Neuronal stem cell (in vitro differentiated cells): ENCODE results near the gene IPCEF1.

Experiments
- DNase-seq: peaks from one replicate; pipeline ENCODE4 v3.0.0-alpha.2; 2013; ENCODE audit warnings: low spot score
- H2AFZ ChIP-seq: one replicate; pipeline ENCODE4 v1.6.1; 2013; ENCODE audit warnings: mild to moderate bottlenecking, low read length, inconsistent platforms
- H2AK5ac ChIP-seq: 2 replicates; pipeline ENCODE4 v1.6.1; 2013; ENCODE audit warnings: low read depth, mild to moderate bottlenecking, inconsistent platforms, low read length, moderate library complexity, mixed read lengths
- H2BK120ac ChIP-seq: 2 replicates; pipeline ENCODE4 v1.6.1; 2013; ENCODE audit warnings: low read depth, mild to moderate bottlenecking, inconsistent platforms, low read length, moderate library complexity, mixed read lengths
- H2BK12ac ChIP-seq: one replicate; pipeline ENCODE4 v1.6.1; 2013; ENCODE audit warnings: low read length, inconsistent platforms
- H2BK15ac ChIP-seq: 2 replicates; pipeline ENCODE4 v1.6.1; 2013; ENCODE audit warnings: mild to moderate bottlenecking, low read length, inconsistent platforms, mixed read lengths
- H2BK5ac ChIP-seq: one replicate; pipeline ENCODE4 v1.6.1; 2013; ENCODE audit warnings: inconsistent platforms, mild to moderate bottlenecking, low read length, moderate library complexity
- H3K14ac ChIP-seq: one replicate; pipeline ENCODE4 v1.6.1; 2013; ENCODE audit warnings: low read length, inconsistent platforms
- H3K18ac ChIP-seq: 2 replicates; pipeline ENCODE4 v1.6.1; 2013; ENCODE audit warnings: low read length, inconsistent platforms
- H3K23ac ChIP-seq: 2 replicates; pipeline ENCODE4 v1.6.1; 2013; ENCODE audit warnings: low read depth, mild to moderate bottlenecking, mixed read lengths, low read length, inconsistent platforms; ENCODE audit not compliant: poor library complexity
- H3K27ac ChIP-seq: replicated peaks from 3 replicates; pipeline ENCODE4 v1.5.1; 2013; ENCODE audit warnings: low read length, inconsistent platforms
- H3K27me3 ChIP-seq, 3 experiments: 2 replicates each; pipeline ENCODE4 v1.6.1; 2013; ENCODE audit warnings: low read length in 3 of 3, mild to moderate bottlenecking in 2 of 3, inconsistent platforms in 1 of 3, low read depth in 1 of 3, mixed read lengths in 1 of 3, moderate library complexity in 1 of 3; ENCODE audit not compliant: control insufficient read depth in 3 of 3, insufficient read depth in 3 of 3
- H3K36me3 ChIP-seq, 2 donors: replicated peaks in 1 of 2; 2 replicates each; pipeline ENCODE4 v1.6.1; 2013; ENCODE audit warnings: low read length in 2 of 2; ENCODE audit not compliant: control insufficient read depth in 2 of 2, insufficient read depth in 2 of 2
- H3K4ac ChIP-seq: 2 replicates; pipeline ENCODE4 v1.6.1; 2013; ENCODE audit warnings: inconsistent platforms, mild to moderate bottlenecking, low read length, moderate library complexity
- H3K4me1 ChIP-seq, 2 donors: 1 replicate in 1 of 2; 2 replicates in 1 of 2; pipeline ENCODE4 v1.6.1; 2013; ENCODE audit warnings: low read length in 2 of 2, low read depth in 1 of 2; ENCODE audit not compliant: control insufficient read depth in 2 of 2, insufficient read depth in 1 of 2
- H3K4me2 ChIP-seq: one replicate; pipeline ENCODE4 v1.6.1; 2013; ENCODE audit warnings: mild to moderate bottlenecking, low read length, inconsistent platforms; ENCODE audit not compliant: insufficient read depth, poor library complexity, severe bottlenecking
- H3K4me3 ChIP-seq, 2 donors: 2 replicates each; pipeline ENCODE4 v1.5.1; 2013; ENCODE audit warnings: low read length in 2 of 2, mild to moderate bottlenecking in 2 of 2, inconsistent platforms in 1 of 2, moderate library complexity in 1 of 2
- H3K79me1 ChIP-seq: one replicate; pipeline ENCODE4 v1.6.1; 2013; ENCODE audit warnings: low read depth, mild to moderate bottlenecking, inconsistent platforms, low read length, moderate library complexity
- H3K9ac ChIP-seq: one replicate; pipeline ENCODE4 v1.6.1; 2013; ENCODE audit warnings: mild to moderate bottlenecking, low read depth, low read length, inconsistent platforms; ENCODE audit not compliant: poor library complexity
- H3K9me3 ChIP-seq, 2 donors: replicated peaks in 1 of 2; 2 replicates each; pipeline versions ENCODE3 to v1.6.1; 2013; ENCODE audit warnings: low read length in 2 of 2, mild to moderate bottlenecking in 2 of 2, inconsistent platforms in 1 of 2, low read depth in 1 of 2, mixed read lengths in 1 of 2, moderate library complexity in 1 of 2; ENCODE audit not compliant: control insufficient read depth in 2 of 2, insufficient read depth in 1 of 2
- H4K8ac ChIP-seq: one replicate; pipeline ENCODE4 v1.6.1; 2013; ENCODE audit warnings: low read depth, mild to moderate bottlenecking, inconsistent platforms, low read length, moderate library complexity
- H4K91ac ChIP-seq: one replicate; pipeline ENCODE4 v1.6.1; 2013; ENCODE audit warnings: low read length, low read depth, mild to moderate bottlenecking, inconsistent platforms; ENCODE audit not compliant: poor library complexity
- WGBS, 2 donors: extraction: QIAGEN DNeasy Blood & Tissue Kit; methylation state at CpG; one replicate each; pipeline ENCODE4 v1.1.7; 2013; ENCODE audit warnings: missing lambda C conversion rate in 2 of 2, mixed read lengths in 1 of 2; ENCODE audit not compliant: insufficient read length in 2 of 2, insufficient replicate concordance in 1 of 2; ENCODE audit errors: extremely low coverage in 2 of 2; 5-methylcytosine and 5-hydroxymethylcytosine counted together

Gene IPCEF1

DNA sequence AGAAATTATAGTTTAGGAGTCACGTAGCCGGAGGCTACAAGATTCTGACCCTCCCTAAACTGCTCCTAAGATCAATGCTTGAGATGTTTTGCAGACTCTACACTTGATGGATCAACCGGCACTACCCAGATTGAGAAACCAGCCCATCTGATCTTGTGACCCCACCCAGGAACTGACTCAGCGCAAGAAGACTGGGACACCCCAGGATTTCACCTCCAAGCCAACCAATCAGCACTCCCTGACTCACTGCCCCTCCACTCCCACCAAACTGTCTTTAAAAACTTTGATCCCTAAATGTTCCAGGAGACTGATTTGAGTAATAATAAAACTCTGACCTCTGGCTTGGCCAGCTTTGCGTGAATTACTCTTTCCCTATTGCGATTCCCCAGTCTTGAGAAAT, 217.8 kb downstream of the IPCEF1 start:
- Histone ChIP-seq H2BK5ac (no peak overlapping the region), H3K9ac (no peak overlapping the region), H2AK5ac (no peak overlapping the region), H3K79me1 (no peaks in the 10 kb centered on the region), H2BK15ac (no peak overlapping the region), H3K23ac (no peak overlapping the region), H2BK12ac (no peak overlapping the region), H4K8ac (no peak overlapping the region), H3K4me3 (no peak overlapping the region), H3K4ac (no peak overlapping the region), H3K9me3 (no peaks in the 10 kb centered on the region), H3K27ac (no peak overlapping the region), H3K27me3 (no peaks in the 10 kb centered on the region), H4K91ac (no peak overlapping the region), H3K36me3 (no peaks in the 10 kb centered on the region), H2AFZ (no peak overlapping the region), H3K18ac (no peak overlapping the region), H3K4me1 (peaks cover 0 to 3% of the 10 kb centered on the region in 2 donors), H3K14ac (no peak overlapping the region), H2BK120ac (no peak overlapping the region), H3K4me2 (no peak overlapping the region)
- no CpG with 5 or more reads among the region's 6 CpGs for WGBS, 2 donors
- DNase-seq = no peak

DNA sequence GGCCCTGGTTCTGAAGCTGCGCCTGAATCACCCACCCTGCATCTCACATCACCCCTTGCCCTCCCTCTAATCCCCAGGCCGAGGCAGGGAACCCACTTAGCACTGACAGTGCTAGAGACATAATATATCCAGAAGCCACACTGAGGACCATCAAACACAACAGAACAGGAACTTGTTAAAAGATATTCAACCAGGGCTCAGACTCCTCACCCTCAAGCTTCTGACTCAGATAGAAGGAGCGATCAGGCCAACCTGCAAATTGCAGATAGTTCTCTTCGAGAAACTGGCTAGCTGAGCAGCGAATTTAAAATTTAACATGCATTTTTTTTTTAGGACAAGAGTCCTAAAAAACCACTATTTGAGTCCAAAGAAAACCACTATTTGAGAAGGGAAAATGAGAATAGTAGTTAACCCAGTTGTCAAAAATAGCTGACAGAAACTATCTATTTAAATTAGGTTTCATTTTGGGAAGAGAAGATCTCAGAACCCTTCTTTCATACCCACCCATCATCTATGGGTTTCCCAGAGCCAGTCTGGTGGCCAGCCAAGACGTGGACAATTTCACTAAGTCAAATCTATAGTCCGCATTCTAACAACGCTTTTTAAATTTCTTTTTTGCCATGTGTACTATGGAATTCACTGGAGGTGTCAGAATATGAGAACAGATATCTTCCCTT, 222.0 kb downstream of the IPCEF1 start:
- Histone ChIP-seq H4K8ac (no peak overlapping the region), H3K9me3 (no peaks in the 10 kb centered on the region), H4K91ac (no peak overlapping the region), H3K79me1 (no peaks in the 10 kb centered on the region), H3K4me2 (no peak overlapping the region), H3K4me3 (no peak overlapping the region), H2BK15ac (no peak overlapping the region), H2AK5ac (no peak overlapping the region), H3K9ac (no peak overlapping the region), H3K18ac (no peak overlapping the region), H3K14ac (no peak overlapping the region), H3K27ac (no peak overlapping the region), H2BK5ac (no peak overlapping the region), H2BK120ac (no peak overlapping the region), H3K4ac (no peak overlapping the region), H2AFZ (no peak overlapping the region), H3K27me3 (no peaks in the 10 kb centered on the region), H3K23ac (no peak overlapping the region), H2BK12ac (no peak overlapping the region), H3K36me3 (no peaks in the 10 kb centered on the region), H3K4me1 (peaks cover 0 to 3% of the 10 kb centered on the region in 2 donors)
- WGBS, 2 donors = no CpG with 5 or more reads among the region's 8 CpGs
- DNase-seq = no peak

DNA sequence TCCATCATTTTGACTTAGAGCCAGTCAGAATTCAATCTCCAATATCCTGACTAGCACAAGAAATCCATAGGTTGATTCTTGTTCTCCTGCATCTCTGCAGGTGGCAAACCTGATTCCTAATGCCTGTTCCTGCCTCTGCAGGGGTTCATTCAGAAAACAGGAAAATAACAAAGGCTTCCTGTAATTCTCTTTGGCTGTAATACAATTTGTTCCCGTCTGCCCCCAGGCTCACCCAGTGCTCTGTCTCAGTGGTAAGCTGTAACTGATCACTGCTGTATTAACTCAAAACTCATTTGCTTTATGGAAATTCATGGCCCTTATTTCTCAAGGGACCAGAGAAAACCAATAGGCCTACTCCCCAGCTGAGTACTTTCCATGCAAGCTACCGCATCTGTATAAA, 228.9 kb downstream of the IPCEF1 start:
- no peak overlapping the region for H2BK5ac ChIP-seq
- H3K4me1 ChIP-seq = no peaks in the 10 kb centered on the region
- no peak overlapping the region for H3K23ac ChIP-seq
- no peak overlapping the region for H2BK15ac ChIP-seq
- H2BK120ac ChIP-seq = no peak overlapping the region
- H4K91ac ChIP-seq = no peak overlapping the region
- no peaks in the 10 kb centered on the region for H3K27me3 ChIP-seq
- H4K8ac ChIP-seq = no peak overlapping the region
- H2BK12ac ChIP-seq = no peak overlapping the region
- H3K4me2 ChIP-seq = no peak overlapping the region
- no CpG with 5 or more reads among the region's 2 CpGs for WGBS, 2 donors
- no peak overlapping the region for H3K27ac ChIP-seq
- no peaks in the 10 kb centered on the region for H3K9me3 ChIP-seq
- H3K79me1 ChIP-seq = no peaks in the 10 kb centered on the region
- H2AFZ ChIP-seq = no peak overlapping the region
- H3K9ac ChIP-seq = no peak overlapping the region
- H3K18ac ChIP-seq = no peak overlapping the region
- no peak for DNase-seq
- no peak overlapping the region for H2AK5ac ChIP-seq
- no peak overlapping the region for H3K4ac ChIP-seq
- H3K14ac ChIP-seq = no peak overlapping the region
- no peaks in the 10 kb centered on the region for H3K36me3 ChIP-seq
- H3K4me3 ChIP-seq = no peak overlapping the region

DNA sequence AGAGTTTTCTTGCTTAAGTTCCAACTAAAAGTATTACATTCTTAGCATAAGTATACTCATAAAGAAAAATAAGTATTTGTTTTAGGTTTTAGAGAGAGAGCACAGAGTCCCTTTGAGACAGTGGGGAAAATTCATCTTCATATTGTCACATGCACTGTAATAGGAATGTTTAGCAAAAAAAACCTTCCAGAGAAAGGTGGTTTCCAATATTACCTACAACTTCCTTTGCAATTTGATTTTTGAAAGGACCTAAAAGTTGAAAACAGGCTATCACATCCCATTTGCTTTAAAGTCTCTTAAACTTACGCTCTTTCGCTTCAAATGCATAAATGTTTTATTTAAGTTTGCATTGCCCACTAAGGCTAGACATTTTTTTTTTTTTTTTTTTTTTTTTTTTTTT, 231.2 kb downstream of the IPCEF1 start:
- Histone ChIP-seq H3K14ac (no peak overlapping the region), H3K9me3 (no peaks in the 10 kb centered on the region), H2BK15ac (no peak overlapping the region), H2BK5ac (no peak overlapping the region), H3K27me3 (no peaks in the 10 kb centered on the region), H3K4me2 (no peak overlapping the region), H3K4me1 (no peaks in the 10 kb centered on the region), H3K27ac (no peak overlapping the region), H4K8ac (no peak overlapping the region), H3K23ac (no peak overlapping the region), H3K36me3 (no peaks in the 10 kb centered on the region), H3K4ac (no peak overlapping the region), H4K91ac (no peak overlapping the region), H2AFZ (no peak overlapping the region), H3K4me3 (no peak overlapping the region), H2BK120ac (no peak overlapping the region), H2AK5ac (no peak overlapping the region), H3K79me1 (no peaks in the 10 kb centered on the region), H3K9ac (no peak overlapping the region), H2BK12ac (no peak overlapping the region), H3K18ac (no peak overlapping the region)
- no peak for DNase-seq
- WGBS, 2 donors = no CpG with 5 or more reads among the region's 2 CpGs
